Tibial artery (tissue), 4 donors: ENCODE results near the gene KLHL40.

Experiments
- DNase-seq, 2 donors: peaks; one replicate each; pipeline ENCODE4 v3.0.0-alpha.2; 2019
- H3K27ac ChIP-seq, 2 donors: fragments of 200-600 bp; sonication (generic) in 1 of 2; 1 replicate in 1 of 2; 2 replicates in 1 of 2; pipeline ENCODE4 v1.5.1; 2018 to 2019; ENCODE audit warnings: mild to moderate bottlenecking in 1 of 2
- H3K27me3 ChIP-seq, 2 donors: fragments of 200-600 bp; sonication (generic) in 1 of 2; one replicate each; pipeline versions ENCODE4 v1.5.1 to v1.6.0; 2016 to 2019
- H3K36me3 ChIP-seq, 3 donors: fragments of 200-600 bp; sonication (generic) in 2 of 3; one replicate each; pipeline ENCODE4 v1.5.1; 2016 to 2019; ENCODE audit warnings: mild to moderate bottlenecking in 2 of 3
- H3K4me1 ChIP-seq, 4 donors: fragments of 200-600 bp; sonication (generic) in 2 of 4; 1 replicate in 3 of 4; 2 replicates in 1 of 4; pipeline ENCODE4 v1.5.1; 2016 to 2019
- H3K4me3 ChIP-seq, 2 donors: fragments of 200-600 bp; sonication (generic) in 1 of 2; 1 replicate in 1 of 2; 2 replicates in 1 of 2; pipeline ENCODE4 v1.5.1; 2018 to 2019; ENCODE audit warnings: mild to moderate bottlenecking in 2 of 2
- H3K9me3 ChIP-seq, 3 donors: fragments of 200-600 bp; sonication (generic) in 1 of 3; one replicate each; pipeline ENCODE4 v1.5.1; 2016 to 2019
- intact Hi-C: fragments of 100-400 bp; cut with DNase I; formaldehyde crosslinking; loops from one replicate; pipeline ENCODE4 v1.15.0; 2023; ENCODE audit warnings: low total_unique reads
- TF ChIP-seq, protein P1 (sequence below), 2 experiments: fragments of 200-600 bp in 1 of 2; fragments of 450-650 bp in 1 of 2; IDR thresholded peaks; one replicate each; pipeline ENCODE4 v1.5.1; 2017 to 2019; ENCODE audit warnings: antibody characterized with exemption in 2 of 2, mild to moderate bottlenecking in 1 of 2, moderate library complexity in 1 of 2

Gene KLHL40

DNA sequence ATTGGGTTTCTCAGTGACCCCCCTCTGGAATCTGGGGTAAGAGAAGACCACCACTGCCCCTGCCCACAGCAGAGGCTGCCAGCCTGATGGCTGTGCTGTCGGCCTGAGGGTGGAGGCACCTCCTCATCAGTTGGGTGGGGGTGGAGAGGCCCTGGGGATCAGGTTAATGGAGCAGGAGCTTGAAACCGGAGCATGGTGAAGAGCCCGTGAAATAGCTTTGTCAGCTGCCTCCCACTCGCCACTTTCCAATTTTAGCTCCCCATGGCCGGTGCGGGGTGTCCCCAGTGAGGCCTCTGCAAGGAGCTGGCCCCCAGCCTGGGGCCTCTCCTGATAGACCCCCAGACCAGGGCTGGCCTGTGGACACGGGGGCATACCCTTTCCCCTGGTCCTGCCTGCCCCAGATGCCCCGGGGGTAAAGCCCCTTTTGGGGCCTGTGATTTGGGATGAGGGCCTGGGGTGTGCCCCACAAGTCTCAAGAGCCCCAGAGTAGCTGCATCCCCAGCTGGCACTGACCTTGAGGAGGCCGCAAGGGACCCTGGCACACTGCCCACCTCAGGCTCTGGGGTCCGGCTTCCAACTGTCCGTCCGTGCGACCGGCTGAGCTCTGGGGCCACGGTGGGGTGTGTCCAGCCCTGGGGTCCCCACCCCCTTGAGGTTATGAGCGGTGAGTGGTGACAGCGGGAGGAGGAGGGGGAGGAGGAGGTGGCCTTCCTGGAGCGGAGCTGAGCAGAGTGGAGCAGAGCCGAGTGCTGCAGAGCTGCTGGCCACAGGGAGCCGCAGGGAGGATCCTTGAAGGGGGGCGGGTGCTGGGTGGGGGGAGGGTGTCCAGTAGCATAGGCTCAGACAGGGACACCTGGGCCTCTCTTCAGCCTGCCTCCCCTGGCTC is 17.0 kb downstream of the KLHL40 start, which contains the start of gene HHATL:
Gene HHATL (minus strand): TSS at position 733 of the 886 bp plus-strand sequence. CDS start 1,972 bp downstream, outside the sequence.
- intact Hi-C loops: no loop called here
- peak; percentile 20 to 64 for DNase-seq
- Histone ChIP-seq H3K27me3 (peaks cover 0 to under 1% of the 10 kb centered on the region in 2 donors), H3K36me3 (no peaks in the 10 kb centered on the region), H3K9me3 (no peaks in the 10 kb centered on the region), H3K27ac (no peak within 1 kb of the TSS), H3K4me3 (no peak within 1 kb of the TSS), H3K4me1 (peaks cover 0 to 16% (median 15%) of the 10 kb centered on the region in 4 donors)
- TF ChIP-seq, protein P1, sequence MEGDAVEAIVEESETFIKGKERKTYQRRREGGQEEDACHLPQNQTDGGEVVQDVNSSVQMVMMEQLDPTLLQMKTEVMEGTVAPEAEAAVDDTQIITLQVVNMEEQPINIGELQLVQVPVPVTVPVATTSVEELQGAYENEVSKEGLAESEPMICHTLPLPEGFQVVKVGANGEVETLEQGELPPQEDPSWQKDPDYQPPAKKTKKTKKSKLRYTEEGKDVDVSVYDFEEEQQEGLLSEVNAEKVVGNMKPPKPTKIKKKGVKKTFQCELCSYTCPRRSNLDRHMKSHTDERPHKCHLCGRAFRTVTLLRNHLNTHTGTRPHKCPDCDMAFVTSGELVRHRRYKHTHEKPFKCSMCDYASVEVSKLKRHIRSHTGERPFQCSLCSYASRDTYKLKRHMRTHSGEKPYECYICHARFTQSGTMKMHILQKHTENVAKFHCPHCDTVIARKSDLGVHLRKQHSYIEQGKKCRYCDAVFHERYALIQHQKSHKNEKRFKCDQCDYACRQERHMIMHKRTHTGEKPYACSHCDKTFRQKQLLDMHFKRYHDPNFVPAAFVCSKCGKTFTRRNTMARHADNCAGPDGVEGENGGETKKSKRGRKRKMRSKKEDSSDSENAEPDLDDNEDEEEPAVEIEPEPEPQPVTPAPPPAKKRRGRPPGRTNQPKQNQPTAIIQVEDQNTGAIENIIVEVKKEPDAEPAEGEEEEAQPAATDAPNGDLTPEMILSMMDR (IDR thresholded peaks at IDR 0.05): no peak

DNA sequence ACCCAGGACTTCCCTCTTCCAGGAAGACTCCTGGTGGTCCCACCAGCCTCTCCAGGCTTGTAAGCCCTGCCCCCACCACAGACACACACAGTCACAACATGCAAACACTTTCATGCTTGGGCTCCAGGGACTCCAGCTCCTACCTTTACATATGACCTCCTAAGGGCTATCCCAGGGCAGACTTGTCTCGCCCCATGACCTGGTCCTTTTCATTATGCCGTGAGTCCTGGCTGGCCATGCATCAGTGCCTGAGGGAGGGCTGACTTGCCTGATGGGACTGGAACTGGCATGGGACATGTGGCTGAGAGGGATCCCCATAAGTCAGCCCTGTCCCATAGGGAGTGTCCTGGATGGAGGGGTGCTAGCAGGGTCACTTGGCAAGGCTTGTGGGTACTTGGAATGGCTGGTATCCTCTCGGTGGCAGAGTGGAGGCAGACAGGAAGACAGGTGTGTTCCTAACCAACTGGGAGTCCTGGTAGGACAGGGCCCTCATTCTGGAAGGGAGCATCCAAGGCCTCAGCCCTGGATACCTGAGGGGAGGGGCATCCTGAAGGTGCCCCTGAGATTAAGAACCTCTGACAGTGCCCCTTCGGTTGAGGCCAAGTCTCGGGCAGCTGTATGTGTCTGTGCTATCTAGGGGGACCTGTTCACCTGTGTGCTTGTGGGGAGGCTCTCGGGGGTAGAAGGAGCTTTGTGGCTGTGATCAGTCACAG is 17.8 kb downstream of the KLHL40 start:
- DNase-seq: peak; percentile 14 to 54
- no peak overlapping the region for H3K27ac ChIP-seq
- intact Hi-C loops: no loop called here

DNA sequence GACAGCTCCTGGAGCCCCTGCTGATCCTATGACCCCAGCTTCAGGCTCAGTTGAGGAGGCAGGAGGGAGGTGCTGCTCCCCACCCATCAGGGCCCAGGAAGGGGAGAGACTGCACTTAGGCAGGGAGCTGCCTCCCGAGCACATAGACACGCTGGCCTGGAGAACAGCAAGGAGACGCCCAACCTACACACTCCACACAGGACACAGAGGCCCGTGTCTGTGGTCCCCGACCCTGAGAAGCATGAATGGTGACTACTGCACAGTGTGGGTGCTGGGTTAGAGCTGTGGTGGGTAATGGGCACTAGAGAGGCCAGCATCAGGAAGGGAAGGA is 18.3 kb downstream of the KLHL40 start:
- DNase-seq: peak; percentile 14 to 43
- no peaks in the 10 kb centered on the region for H3K27me3 ChIP-seq
- no peaks in the 10 kb centered on the region for H3K9me3 ChIP-seq
- H3K27ac ChIP-seq: no peak overlapping the region
- no peaks in the 10 kb centered on the region for H3K36me3 ChIP-seq
- intact Hi-C loops: no loop called here
- TF ChIP-seq, protein P1 (IDR thresholded peaks at IDR 0.05): no peak
- H3K4me3 ChIP-seq: no peak overlapping the region
- H3K4me1 ChIP-seq: peaks cover 0 to 16% (median 15%) of the 10 kb centered on the region in 4 donors

More for the DNA sequence above, 17.8 kb downstream of the KLHL40 start:
- Histone ChIP-seq H3K27me3 (no peaks in the 10 kb centered on the region), H3K4me3 (no peak overlapping the region), H3K9me3 (no peaks in the 10 kb centered on the region), H3K36me3 (no peaks in the 10 kb centered on the region), H3K4me1 (peaks cover 0 to 16% (median 15%) of the 10 kb centered on the region in 4 donors)
- TF ChIP-seq, protein P1 (IDR thresholded peaks at IDR 0.05): no peak

DNA sequence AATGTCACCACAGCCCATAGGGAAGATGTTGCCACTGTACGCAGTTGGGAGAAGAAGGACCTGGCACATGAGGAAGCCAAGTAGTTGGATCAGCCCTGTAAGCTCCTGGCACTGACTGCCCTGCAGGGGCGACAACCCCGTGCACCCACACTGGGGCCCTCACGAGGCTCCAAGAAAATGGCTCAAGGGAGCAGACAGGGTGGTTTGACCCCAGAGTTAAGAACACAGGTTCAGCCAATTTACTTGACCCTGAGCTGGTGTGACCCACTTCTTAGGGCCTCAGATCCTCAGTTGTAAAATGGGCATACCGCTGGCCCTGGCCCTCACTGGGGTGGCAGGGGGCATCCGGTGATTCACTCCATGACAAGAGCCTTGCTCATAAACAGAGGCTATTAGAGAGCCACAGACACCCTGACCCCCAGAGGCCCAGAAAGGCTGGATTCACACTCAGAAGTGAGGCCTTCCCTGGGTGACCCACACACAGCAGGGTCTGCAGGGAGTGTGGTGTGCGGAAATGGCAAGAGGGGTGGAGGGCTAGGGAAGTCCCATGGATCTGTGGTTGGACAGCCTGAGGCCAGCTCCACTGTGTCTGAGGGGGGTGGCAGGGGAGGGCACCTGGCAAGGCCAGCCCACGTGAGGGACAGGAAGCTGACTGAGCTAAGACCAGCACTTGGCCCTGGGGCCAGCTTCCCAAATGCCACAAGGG is 19.0 kb downstream of the KLHL40 start:
- Histone ChIP-seq H3K9me3 (no peaks in the 10 kb centered on the region), H3K27me3 (no peaks in the 10 kb centered on the region), H3K36me3 (no peaks in the 10 kb centered on the region), H3K27ac (no peak overlapping the region), H3K4me3 (no peak overlapping the region), H3K4me1 (peaks cover 0 to 16% (median 15%) of the 10 kb centered on the region in 4 donors)
- peak; percentile 10 to 56 for DNase-seq
- TF ChIP-seq, protein P1 (IDR thresholded peaks at IDR 0.05): no peak
- intact Hi-C loops: no loop called here

DNA sequence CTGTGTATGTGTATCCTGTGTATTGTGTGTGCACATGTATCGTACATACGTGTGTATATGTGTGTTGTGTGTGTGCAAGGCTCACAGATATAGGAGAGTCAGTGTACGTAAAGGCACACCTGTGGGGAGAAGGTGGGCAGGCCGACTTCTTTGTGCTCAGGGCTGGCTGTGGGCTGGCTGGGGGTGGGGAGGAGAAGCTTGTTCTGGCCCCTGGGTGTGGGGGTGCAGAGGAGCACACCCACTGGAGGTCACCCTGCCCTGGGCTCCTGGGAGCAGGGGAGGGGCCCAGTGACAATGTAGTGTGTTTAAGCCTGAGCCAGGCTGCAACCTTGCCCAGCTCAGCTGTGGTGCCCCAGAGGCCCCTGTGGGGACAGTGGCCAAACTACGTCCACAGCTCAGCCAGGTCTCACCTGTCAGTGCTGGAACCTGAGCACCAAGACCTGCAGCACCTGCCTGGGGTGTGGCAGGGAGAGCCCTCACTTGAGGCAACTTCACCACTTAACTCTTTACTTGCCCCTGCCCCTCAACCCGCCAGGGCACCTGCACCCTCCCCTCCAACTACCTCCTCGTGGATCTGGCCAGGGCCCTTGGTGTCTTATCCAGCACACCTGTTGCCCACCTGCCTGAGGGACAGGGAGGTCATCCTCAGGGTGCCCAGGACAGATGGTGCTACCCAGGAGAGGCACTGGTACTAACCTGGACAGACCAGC is 19.9 kb downstream of the KLHL40 start:
- intact Hi-C loops: no loop called here
- TF ChIP-seq, protein P1 (IDR thresholded peaks at IDR 0.05): no peak

More for the DNA sequence above, 19.9 kb downstream of the KLHL40 start:
- Histone ChIP-seq H3K9me3 (no peaks in the 10 kb centered on the region), H3K27me3 (no peaks in the 10 kb centered on the region), H3K36me3 (no peaks in the 10 kb centered on the region), H3K4me3 (no peak overlapping the region), H3K27ac (no peak overlapping the region), H3K4me1 (peaks cover 0 to 16% (median 15%) of the 10 kb centered on the region in 4 donors)
- peak; percentile 10 to 66 for DNase-seq
